DOHH2 (cell line): ENCODE measurements around the gene GALNT2.

ENCODE experiments used
- EZH2phosphoT487 ChIP-seq: fragments of 200-600 bp; sonication (generic); IDR thresholded peaks from 2 replicates; pipeline ENCODE4 v1.6.1; 2017; ENCODE audit warnings: borderline replicate concordance, mild to moderate bottlenecking, antibody characterized with exemption, low read length, moderate library complexity, mixed read lengths
- TF ChIP-seq, protein P1 (sequence below): fragments of 200-600 bp; sonication (generic); IDR thresholded peaks from one replicate; pipeline ENCODE4 v1.5.1; 2014; ENCODE audit warnings: antibody characterized with exemption, mild to moderate bottlenecking, low read depth, low read length; ENCODE audit not compliant: poor library complexity, severe bottlenecking

DNA sequence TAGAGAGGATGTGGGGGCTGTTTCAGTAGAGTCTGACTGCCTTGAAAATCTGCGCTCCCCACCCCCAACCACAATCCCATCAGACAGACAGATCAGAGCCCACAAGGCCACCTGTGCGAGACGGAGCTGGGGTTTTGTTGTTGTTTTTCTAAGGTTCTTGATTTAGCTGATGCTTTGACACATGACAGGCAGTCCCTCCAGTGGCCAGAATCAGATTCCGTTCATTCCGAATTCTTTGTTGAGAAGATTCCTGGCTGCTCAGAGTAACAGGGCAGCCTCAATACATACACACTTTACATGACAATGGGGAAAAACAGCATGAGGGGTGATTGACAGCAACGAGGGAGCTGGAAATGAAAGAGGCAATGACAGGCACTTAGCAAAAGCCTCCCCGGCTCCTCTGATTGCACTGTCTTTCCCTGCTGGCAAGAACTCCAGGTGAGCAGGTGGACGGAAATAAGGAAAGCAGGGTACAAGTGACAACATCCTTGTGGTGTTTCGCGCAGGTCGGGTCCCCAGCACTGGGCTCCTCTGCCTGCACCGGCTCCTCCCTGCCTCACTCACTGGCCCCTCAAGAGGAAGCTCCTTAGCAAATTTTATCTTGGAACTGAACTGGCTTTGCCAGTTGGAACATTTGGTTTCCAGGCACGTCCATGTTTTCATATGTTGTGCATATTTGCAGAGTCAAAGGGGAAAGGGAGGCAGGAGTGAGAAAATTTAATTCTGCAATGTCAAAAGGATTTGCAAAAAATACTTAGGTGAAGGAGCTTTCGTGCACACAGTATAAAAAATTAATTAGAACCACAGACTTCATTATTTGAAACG, 210.4 kb downstream of the GALNT2 start:
- TF ChIP-seq, protein P1, sequence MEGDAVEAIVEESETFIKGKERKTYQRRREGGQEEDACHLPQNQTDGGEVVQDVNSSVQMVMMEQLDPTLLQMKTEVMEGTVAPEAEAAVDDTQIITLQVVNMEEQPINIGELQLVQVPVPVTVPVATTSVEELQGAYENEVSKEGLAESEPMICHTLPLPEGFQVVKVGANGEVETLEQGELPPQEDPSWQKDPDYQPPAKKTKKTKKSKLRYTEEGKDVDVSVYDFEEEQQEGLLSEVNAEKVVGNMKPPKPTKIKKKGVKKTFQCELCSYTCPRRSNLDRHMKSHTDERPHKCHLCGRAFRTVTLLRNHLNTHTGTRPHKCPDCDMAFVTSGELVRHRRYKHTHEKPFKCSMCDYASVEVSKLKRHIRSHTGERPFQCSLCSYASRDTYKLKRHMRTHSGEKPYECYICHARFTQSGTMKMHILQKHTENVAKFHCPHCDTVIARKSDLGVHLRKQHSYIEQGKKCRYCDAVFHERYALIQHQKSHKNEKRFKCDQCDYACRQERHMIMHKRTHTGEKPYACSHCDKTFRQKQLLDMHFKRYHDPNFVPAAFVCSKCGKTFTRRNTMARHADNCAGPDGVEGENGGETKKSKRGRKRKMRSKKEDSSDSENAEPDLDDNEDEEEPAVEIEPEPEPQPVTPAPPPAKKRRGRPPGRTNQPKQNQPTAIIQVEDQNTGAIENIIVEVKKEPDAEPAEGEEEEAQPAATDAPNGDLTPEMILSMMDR = peak; percentile 28
- no peak for TF ChIP-seq EZH2phosphoT487
